ENCODE data around the gene UGCG. TPM values are rescaled to one million over a fixed set of nuclear protein-coding genes. Genes with fewer than 3 reads are reported as not detected.

Gene UGCG
- total and polyA plus RNA-seq, 2 of the 8 experiments (the other 6 are each of a cell fraction or from before 2014, with no cell fraction given), result 14.9 to 34.0 TPM

DNA sequence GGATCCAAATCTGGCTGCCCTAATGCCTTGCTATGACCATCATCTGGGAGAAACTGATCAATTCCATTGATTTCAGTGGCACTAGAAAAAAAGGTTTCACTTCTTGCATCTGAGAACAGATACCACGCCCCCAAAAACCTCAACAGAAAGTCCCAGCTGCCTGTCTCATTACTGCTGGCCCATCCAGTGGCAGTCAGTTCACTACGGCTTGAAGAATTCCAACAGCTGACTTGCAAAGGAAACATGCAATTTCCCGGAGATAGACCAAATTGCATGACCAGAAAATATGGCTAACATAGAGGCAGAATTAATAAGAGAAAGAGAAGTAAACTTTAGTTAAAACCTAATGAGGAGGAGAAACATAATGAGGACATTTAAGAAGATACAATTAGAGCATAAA lies 48.6 kb downstream of the UGCG start:
- Histone ChIP-seq H2BK15ac (ENCODE audit: low read length) (no peak overlapping the region), H3K9me3 (ENCODE audit: insufficient read depth in 2 of 2, low read depth in 1 of 2, low read length in 1 of 2) (no peaks in the 10 kb centered on the region), H3K27me3 (replicated peaks in 1 of 4; ENCODE audit: control insufficient read depth in 3 of 4, extremely low read depth in 1 of 4, insufficient read depth in 3 of 4, low read length in 3 of 4) (no peaks in the 10 kb centered on the region), H3K9ac (replicated peaks in 1 of 4; ENCODE audit: extremely low read depth in 1 of 4, low read depth in 3 of 4, low read length in 3 of 4) (no peak overlapping the region), H2AK5ac (ENCODE audit: low read depth, low read length) (no peak overlapping the region), H3K56ac (replicated peaks; ENCODE audit: insufficient read length, low read depth, low read length) (no peak overlapping the region), H3K23ac (ENCODE audit: insufficient read length) (no peak overlapping the region), H3K4ac (replicated peaks; ENCODE audit: insufficient read length, low read depth, low read length) (no peak overlapping the region), H2AFZ (ENCODE audit: low read length) (no peak overlapping the region), H2BK5ac (ENCODE audit: low read depth, low read length) (no peak overlapping the region), H4K91ac (replicated peaks; ENCODE audit: insufficient read length, low read length) (no peak overlapping the region), H2BK12ac (ENCODE audit: low read depth, low read length) (no peak overlapping the region), H3K14ac (ENCODE audit: insufficient read length) (no peak overlapping the region), H3K27ac (ENCODE audit: low read depth, low read length) (no peak overlapping the region), H2BK120ac (replicated peaks; ENCODE audit: low read depth, low read length) (no peak overlapping the region), H4K5ac (ENCODE audit: insufficient read length, low read depth, low read length) (no peak overlapping the region), H3K79me2 (ENCODE audit: control insufficient read depth in 1 of 2, insufficient read depth in 2 of 2, low read length in 2 of 2) (no peaks in the 10 kb centered on the region), H3K4me2 (ENCODE audit: insufficient read depth in 1 of 2, low read depth in 2 of 2, low read length in 2 of 2) (no peak overlapping the region), H3K36me3 (ENCODE audit: control insufficient read depth in 2 of 4, insufficient read depth in 4 of 4, low read length in 3 of 4) (no peaks in the 10 kb centered on the region), H4K8ac (ENCODE audit: extremely low read depth, insufficient read depth, low read length) (no peak overlapping the region), H3K18ac (ENCODE audit: extremely low read depth, low read length) (no peak overlapping the region), H3K4me3 (ENCODE audit: extremely low read depth in 1 of 4, insufficient read depth in 2 of 4, low read depth in 3 of 4, low read length in 4 of 4) (no peak overlapping the region), H4K20me1 (replicated peaks in 1 of 2; ENCODE audit: control insufficient read depth in 1 of 2, insufficient read depth in 2 of 2, low read length in 2 of 2) (no peaks in the 10 kb centered on the region), H3K4me1 (replicated peaks in 1 of 4; ENCODE audit: control insufficient read depth in 3 of 4, insufficient read depth in 4 of 4, low read length in 3 of 4) (no peaks in the 10 kb centered on the region), H3K23me2 (ENCODE audit: low read depth, low read length) (no peaks in the 10 kb centered on the region), H2BK20ac (ENCODE audit: low read length) (no peak overlapping the region), H3K79me1 (ENCODE audit: low read depth, low read length) (no peaks in the 10 kb centered on the region)
- 86% methylated on average over 3 of the region's 3 CpGs; no CpG with 5 or more reads in 1 of the 2 experiments for WGBS, 2 experiments (ENCODE audit: extremely low coverage in 1 of 2, insufficient coverage in 1 of 2, insufficient read length in 1 of 2, insufficient replicate concordance in 2 of 2, low coverage in 1 of 2, low lambda C conversion rate in 2 of 2, missing lambda C conversion rate in 1 of 2)
- FAIRE-seq, result no peak
- no peak for DNase-seq (ENCODE audit: low read depth in 1 of 2, low spot score in 2 of 2)
- CTCF ChIA-PET (ENCODE audit: partially characterized antibody), result no interaction called here
- POLR2A ChIA-PET (ENCODE audit: partially characterized antibody), result no interaction called here
- no peak for TF ChIP-seq POLR2AphosphoS5 (IDR thresholded peaks at IDR 0.05; ENCODE audit: low read depth, low read length)
- no peak for TF ChIP-seq EP300 (IDR thresholded peaks at IDR 0.05; ENCODE audit: borderline replicate concordance in 1 of 2, low read depth in 2 of 2, low read length in 2 of 2)
- TF ChIP-seq GTF2F1 (IDR thresholded peaks at IDR 0.05; ENCODE audit: borderline replicate concordance, low read depth, low read length), result no peak
- no peak for TF ChIP-seq JUN (IDR thresholded peaks at IDR 0.05; ENCODE audit: low read depth, low read length)
- no peak for TF ChIP-seq SIN3A (conservative IDR thresholded peaks at IDR 0.05 in 1 of 2, IDR thresholded peaks at IDR 0.05 in 1 of 2; ENCODE audit: low read depth in 1 of 2, low read length in 2 of 2)

Data from H1 (cell line).